HL-60 (cell line): Measurements from ENCODE around the gene LRBA.

Source experiments
- DNase-seq, 2 experiments: peaks; one replicate each; pipeline ENCODE4 v3.0.0-alpha.2; 2010 to 2020; ENCODE audit warnings: low read depth in 1 of 2, low spot score in 1 of 2
- H3K27ac ChIP-seq: fragments of 250-450 bp; sonication (Bioruptor Pico); replicated peaks from 2 replicates; pipeline ENCODE4 v1.5.1; 2020; ENCODE audit warnings: mild to moderate bottlenecking, moderate library complexity
- H3K27me3 ChIP-seq: fragments of 250-450 bp; sonication (Bioruptor Pico); 2 replicates; pipeline ENCODE4 v1.5.1; 2021; ENCODE audit warnings: mild to moderate bottlenecking, moderate library complexity; ENCODE audit not compliant: insufficient read depth, poor library complexity, severe bottlenecking
- H3K4me3 ChIP-seq: replicated peaks from 2 replicates; pipeline ENCODE4 v1.5.1; 2011; ENCODE audit warnings: mild to moderate bottlenecking, control low read depth, low read length; ENCODE audit not compliant: insufficient read depth
- GABPA ChIP-seq: IDR thresholded peaks from 2 replicates; pipeline ENCODE4 v1.6.1; 2012; ENCODE audit warnings: low read depth
- POLR2AphosphoS5 ChIP-seq: IDR thresholded peaks from 2 replicates; pipeline ENCODE4 v1.6.1; 2012; ENCODE audit warnings: low read depth
- SPI1 ChIP-seq: IDR thresholded peaks from 2 replicates; pipeline ENCODE4 v1.6.1; 2012; ENCODE audit warnings: low read depth, mild to moderate bottlenecking, borderline replicate concordance
- TF ChIP-seq, protein P1 (sequence below): IDR thresholded peaks from one replicate; pipeline ENCODE4 v1.5.1; 2011; ENCODE audit warnings: low read length, control low read depth, inconsistent platforms; ENCODE audit not compliant: insufficient read depth
- TF ChIP-seq, protein P2 (sequence below): IDR thresholded peaks from 2 replicates; pipeline ENCODE4 v1.6.1; 2012; ENCODE audit warnings: low read depth; ENCODE audit not compliant: insufficient replicate concordance

Gene LRBA

DNA sequence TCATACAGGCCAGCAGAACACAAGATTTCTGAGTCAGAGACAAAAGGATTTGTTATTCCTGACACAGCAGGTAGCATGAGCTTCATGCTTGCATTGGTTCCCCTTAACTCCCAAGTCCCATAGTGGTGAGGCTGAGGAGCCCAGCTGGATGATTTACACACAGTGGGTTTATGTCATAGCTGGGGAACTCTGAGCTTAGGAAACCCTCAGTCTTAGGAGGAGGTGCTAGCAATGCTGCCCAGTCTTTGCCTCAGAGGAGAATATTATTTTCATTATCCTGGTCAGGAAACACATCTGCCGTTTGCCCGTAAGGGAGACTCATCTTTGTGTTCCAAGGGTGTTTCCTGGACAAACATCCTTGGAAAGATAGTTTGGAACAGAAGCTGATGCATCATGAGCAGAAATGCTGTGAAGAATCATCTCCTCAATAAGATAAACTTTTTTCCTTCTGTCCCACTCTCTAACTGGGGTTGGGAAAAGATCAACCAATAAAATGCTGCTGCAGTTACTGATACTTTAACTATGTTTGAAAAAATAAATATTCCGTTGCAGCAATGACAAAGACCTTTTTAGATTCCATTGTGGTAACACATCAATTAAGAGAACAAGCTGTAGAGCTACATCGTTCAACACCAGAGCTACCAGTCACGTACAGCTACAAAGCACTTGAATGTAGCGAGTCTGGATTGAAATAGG, 790.0 kb downstream of the LRBA start:
- no peak for DNase-seq
- no peak overlapping the region for H3K4me3 ChIP-seq
- H3K27ac ChIP-seq, result no peak overlapping the region
- no peak for TF ChIP-seq POLR2AphosphoS5
- TF ChIP-seq, protein P1, sequence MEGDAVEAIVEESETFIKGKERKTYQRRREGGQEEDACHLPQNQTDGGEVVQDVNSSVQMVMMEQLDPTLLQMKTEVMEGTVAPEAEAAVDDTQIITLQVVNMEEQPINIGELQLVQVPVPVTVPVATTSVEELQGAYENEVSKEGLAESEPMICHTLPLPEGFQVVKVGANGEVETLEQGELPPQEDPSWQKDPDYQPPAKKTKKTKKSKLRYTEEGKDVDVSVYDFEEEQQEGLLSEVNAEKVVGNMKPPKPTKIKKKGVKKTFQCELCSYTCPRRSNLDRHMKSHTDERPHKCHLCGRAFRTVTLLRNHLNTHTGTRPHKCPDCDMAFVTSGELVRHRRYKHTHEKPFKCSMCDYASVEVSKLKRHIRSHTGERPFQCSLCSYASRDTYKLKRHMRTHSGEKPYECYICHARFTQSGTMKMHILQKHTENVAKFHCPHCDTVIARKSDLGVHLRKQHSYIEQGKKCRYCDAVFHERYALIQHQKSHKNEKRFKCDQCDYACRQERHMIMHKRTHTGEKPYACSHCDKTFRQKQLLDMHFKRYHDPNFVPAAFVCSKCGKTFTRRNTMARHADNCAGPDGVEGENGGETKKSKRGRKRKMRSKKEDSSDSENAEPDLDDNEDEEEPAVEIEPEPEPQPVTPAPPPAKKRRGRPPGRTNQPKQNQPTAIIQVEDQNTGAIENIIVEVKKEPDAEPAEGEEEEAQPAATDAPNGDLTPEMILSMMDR, result no peak
- TF ChIP-seq GABPA, result no peak
- no peak for TF ChIP-seq SPI1
- TF ChIP-seq, protein P2, sequence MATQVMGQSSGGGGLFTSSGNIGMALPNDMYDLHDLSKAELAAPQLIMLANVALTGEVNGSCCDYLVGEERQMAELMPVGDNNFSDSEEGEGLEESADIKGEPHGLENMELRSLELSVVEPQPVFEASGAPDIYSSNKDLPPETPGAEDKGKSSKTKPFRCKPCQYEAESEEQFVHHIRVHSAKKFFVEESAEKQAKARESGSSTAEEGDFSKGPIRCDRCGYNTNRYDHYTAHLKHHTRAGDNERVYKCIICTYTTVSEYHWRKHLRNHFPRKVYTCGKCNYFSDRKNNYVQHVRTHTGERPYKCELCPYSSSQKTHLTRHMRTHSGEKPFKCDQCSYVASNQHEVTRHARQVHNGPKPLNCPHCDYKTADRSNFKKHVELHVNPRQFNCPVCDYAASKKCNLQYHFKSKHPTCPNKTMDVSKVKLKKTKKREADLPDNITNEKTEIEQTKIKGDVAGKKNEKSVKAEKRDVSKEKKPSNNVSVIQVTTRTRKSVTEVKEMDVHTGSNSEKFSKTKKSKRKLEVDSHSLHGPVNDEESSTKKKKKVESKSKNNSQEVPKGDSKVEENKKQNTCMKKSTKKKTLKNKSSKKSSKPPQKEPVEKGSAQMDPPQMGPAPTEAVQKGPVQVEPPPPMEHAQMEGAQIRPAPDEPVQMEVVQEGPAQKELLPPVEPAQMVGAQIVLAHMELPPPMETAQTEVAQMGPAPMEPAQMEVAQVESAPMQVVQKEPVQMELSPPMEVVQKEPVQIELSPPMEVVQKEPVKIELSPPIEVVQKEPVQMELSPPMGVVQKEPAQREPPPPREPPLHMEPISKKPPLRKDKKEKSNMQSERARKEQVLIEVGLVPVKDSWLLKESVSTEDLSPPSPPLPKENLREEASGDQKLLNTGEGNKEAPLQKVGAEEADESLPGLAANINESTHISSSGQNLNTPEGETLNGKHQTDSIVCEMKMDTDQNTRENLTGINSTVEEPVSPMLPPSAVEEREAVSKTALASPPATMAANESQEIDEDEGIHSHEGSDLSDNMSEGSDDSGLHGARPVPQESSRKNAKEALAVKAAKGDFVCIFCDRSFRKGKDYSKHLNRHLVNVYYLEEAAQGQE, result no peak
- no peaks in the 10 kb centered on the region for H3K27me3 ChIP-seq

DNA sequence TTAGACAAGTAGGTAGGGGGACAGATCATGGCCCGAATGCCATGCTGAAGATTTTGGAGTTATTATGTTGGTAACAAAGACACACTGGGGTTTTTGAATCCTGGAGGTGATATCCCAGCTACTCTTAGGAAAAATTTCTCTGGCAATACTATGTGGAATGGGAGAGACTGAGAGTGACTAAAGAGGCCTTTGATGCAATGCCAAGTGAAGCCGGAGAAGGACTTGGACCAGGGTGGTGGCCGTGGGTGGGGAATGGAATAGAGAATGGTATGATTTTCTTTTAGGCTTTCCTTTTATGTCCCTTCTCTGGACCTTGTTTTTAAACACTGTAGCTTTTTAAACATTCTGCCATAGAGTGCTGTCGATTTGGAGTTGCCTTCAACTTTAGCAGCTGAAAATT, 795.2 kb downstream of the LRBA start:
- TF ChIP-seq, protein P1, result no peak
- TF ChIP-seq GABPA, result no peak
- TF ChIP-seq, protein P2, result no peak
- TF ChIP-seq SPI1, result no peak
- no peak for TF ChIP-seq POLR2AphosphoS5
- Histone ChIP-seq H3K27ac (no peak overlapping the region), H3K4me3 (no peak overlapping the region), H3K27me3 (no peaks in the 10 kb centered on the region)
- no peak for DNase-seq

DNA sequence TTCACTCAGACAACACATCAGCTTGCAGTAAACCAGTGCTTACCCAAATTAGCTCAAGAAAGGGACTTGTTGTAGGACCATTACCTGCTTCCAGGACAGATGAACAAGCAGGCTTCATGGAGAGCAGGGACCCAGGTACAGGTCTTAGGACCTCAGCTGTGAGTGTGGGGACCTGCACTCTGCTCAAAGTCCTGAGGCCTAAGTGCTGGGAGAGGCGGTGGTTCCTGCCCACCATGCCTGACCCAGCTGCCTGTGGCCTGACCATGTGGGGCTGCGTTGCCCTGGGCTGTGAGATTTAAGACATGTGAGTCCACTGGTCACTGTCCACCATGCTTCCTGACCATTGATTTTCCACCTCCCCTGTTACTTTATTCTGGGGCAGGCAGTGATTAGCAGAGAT, 796.6 kb downstream of the LRBA start:
- Histone ChIP-seq H3K4me3 (no peak overlapping the region), H3K27ac (no peak overlapping the region), H3K27me3 (no peaks in the 10 kb centered on the region)
- no peak for DNase-seq
- no peak for TF ChIP-seq GABPA
- TF ChIP-seq, protein P1, result no peak
- no peak for TF ChIP-seq SPI1
- TF ChIP-seq POLR2AphosphoS5, result no peak
- TF ChIP-seq, protein P2, result no peak
